ENCODE measurements around the gene SEPTIN5. TPM values are rescaled to one million over a fixed set of nuclear protein-coding genes. Genes with fewer than 3 reads are reported as not detected.

SEPTIN5 gene
- total and polyA plus RNA-seq, 8 donors = 4.2 to 53.4 (median 7.9) TPM

DNA sequence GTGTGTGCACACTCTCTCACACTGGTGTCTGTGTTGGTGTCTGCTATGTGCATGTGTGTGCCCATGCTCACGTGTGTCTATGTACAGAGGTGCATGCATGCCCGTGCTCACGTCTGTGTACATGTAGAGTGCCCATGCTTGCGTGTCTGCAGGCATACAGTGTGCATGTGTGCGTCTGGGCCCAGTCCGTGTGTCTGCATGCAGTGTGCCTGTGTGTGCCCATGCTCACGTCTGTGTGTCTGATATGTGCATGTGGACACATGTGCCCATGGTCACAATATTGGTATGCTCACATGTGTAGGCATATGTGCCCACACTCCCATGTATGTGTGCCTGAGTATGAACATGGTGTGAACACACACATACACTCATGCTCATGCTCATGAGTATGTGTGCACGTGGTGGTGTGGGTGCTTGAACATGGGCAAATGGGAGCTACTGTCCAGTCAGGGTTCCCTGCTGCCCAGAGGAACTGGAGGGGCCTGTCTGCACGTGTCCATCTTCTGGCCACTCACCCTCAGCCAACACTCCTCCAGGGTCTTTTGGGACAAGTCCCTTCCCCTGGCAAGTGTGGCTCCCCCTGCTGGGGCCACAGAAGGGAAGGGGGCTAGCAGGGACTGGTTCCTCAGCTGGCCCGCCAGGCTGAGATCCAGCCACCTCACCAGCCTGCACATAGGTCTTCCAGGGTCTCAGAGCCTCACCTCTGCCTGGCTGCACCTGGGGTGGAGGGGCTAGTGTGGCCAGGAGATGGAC is 39.0 kb downstream of the SEPTIN5 start:
- H3K27me3 ChIP-seq = peaks cover 0 to 9% (median 3%) of the 10 kb centered on the region in 4 donors
- 67 to 78% methylated on average over 10 of the region's 10 CpGs for WGBS, 2 donors
- ATAC-seq = no peak
- H3K9me3 ChIP-seq = no peaks in the 10 kb centered on the region
- H3K27ac ChIP-seq = no peak overlapping the region
- no peaks in the 10 kb centered on the region for H3K36me3 ChIP-seq
- TF ChIP-seq CTCF (IDR thresholded peaks at IDR 0.05) = no peak
- intact Hi-C loops (cut with DNase I) = no loop called here
- DNase-seq = no peak
- no peak overlapping the region for H3K4me3 ChIP-seq
- peaks cover 0 to 4% (median 0%) of the 10 kb centered on the region in 3 donors for H3K4me1 ChIP-seq
- FAIRE-seq = no peak

GRCh38 chr22:19753996-19754700 is 39.8 kb downstream of the SEPTIN5 start:
- ATAC-seq (no peak), DNase-seq (no peak), FAIRE-seq (no peak)
- Histone ChIP-seq H3K36me3 (no peaks in the 10 kb centered on the region), H3K27me3 (peaks cover 0 to 10% (median 3%) of the 10 kb centered on the region in 4 donors), H3K27ac (no peak overlapping the region), H3K4me1 (peaks cover 0 to 4% (median 0%) of the 10 kb centered on the region in 3 donors), H3K4me3 (no peak overlapping the region), H3K9me3 (no peaks in the 10 kb centered on the region)
- intact Hi-C loops (cut with DNase I) = no loop called here
- no peak for TF ChIP-seq CTCF (IDR thresholded peaks at IDR 0.05)
- WGBS, 2 donors = 58 to 65% methylated on average over 14 of the region's 14 CpGs

- no peak for TF ChIP-seq CTCF (IDR thresholded peaks at IDR 0.05)
- H3K4me3 ChIP-seq = no peak overlapping the region
- peaks cover 0 to 15% (median 5%) of the 10 kb centered on the region in 4 donors for H3K27me3 ChIP-seq
- no peaks in the 10 kb centered on the region for H3K36me3 ChIP-seq
- H3K4me1 ChIP-seq = peaks cover 0 to 4% (median 0%) of the 10 kb centered on the region in 3 donors
- ATAC-seq (no peak), FAIRE-seq (no peak), DNase-seq (no peak)
- no peak overlapping the region for H3K27ac ChIP-seq
- no peaks in the 10 kb centered on the region for H3K9me3 ChIP-seq
- intact Hi-C loops (cut with DNase I) = no loop called here
- WGBS, 2 donors = 40 to 41% methylated on average over 14 of the region's 14 CpGs
These were observed 40.4 kb downstream of the SEPTIN5 start for GRCh38 chr22:19754701-19755144.

GRCh38 chr22:19755145-19755710 is 40.9 kb downstream of the SEPTIN5 start:
- Histone ChIP-seq H3K27ac (no peak overlapping the region), H3K27me3 (peaks cover 0 to 15% (median 9%) of the 10 kb centered on the region in 4 donors), H3K36me3 (no peaks in the 10 kb centered on the region), H3K4me3 (no peak overlapping the region), H3K4me1 (peaks cover 0 to 4% (median 0%) of the 10 kb centered on the region in 3 donors), H3K9me3 (no peaks in the 10 kb centered on the region)
- DNase-seq = no peak
- no peak for FAIRE-seq
- TF ChIP-seq CTCF (IDR thresholded peaks at IDR 0.05) = no peak
- intact Hi-C loops (cut with DNase I) = no loop called here
- 3 to 4% methylated on average over 50 to 59 of the region's 59 CpGs for WGBS, 2 donors
- no peak for ATAC-seq
